Activated T-cell treated with anti-CD3 and anti-CD28 coated beads for 24 hours (primary cell): ENCODE data around the gene SNRNP35.
"Not testable (repeated sequence)": the region's sequence is repeated elsewhere in the genome, so short reads cannot be mapped to it uniquely, and the experiment has no call there.

Source experiments
- DNase-seq: peaks from one replicate; pipeline ENCODE4 v3.0.0-alpha.2; 2020; ENCODE audit warnings: low read depth

SNRNP35 gene

GRCh38 chr12:123457980-123458779 is at the start of gene SNRNP35:
Gene SNRNP35 (plus strand): TSS chr12:123458139. CDS start chr12:123465541, 7,402 bp downstream.
- DNase-seq, result peak; percentile 80

GRCh38 chr12:123408619-123409018 is 49.3 kb upstream of the SNRNP35 start:
- not testable (repeated sequence) for DNase-seq

GRCh38 chr12:123409284-123410040 is 48.5 kb upstream of the SNRNP35 start:
- DNase-seq, result not testable (repeated sequence)

GRCh38 chr12:123410041-123410412 is 47.9 kb upstream of the SNRNP35 start:
- DNase-seq, result no peak

- DNase-seq, result no peak
These were observed 36.6 kb upstream of the SNRNP35 start for GRCh38 chr12:123421314-123421713.

GRCh38 chr12:123427036-123427769 is 30.7 kb upstream of the SNRNP35 start:
- DNase-seq, result no peak

- no peak for DNase-seq
These were observed 29.3 kb upstream of the SNRNP35 start for GRCh38 chr12:123428591-123428990.

GRCh38 chr12:123429101-123429500 is 28.8 kb upstream of the SNRNP35 start:
- not testable (repeated sequence) for DNase-seq

- DNase-seq, result not testable (repeated sequence)
These were observed 25.8 kb upstream of the SNRNP35 start for GRCh38 chr12:123431951-123432817.

GRCh38 chr12:123433615-123434014 is 24.3 kb upstream of the SNRNP35 start:
- DNase-seq, result no peak

- no peak for DNase-seq
These were observed 22.3 kb upstream of the SNRNP35 start for GRCh38 chr12:123435636-123436016.

GRCh38 chr12:123436017-123436964 is 21.6 kb upstream of the SNRNP35 start, which contains the start of gene RILPL2:
Gene RILPL2 (minus strand): TSS chr12:123436684. CDS start chr12:123436420, 264 bp downstream.
- peak; percentile 92 for DNase-seq

GRCh38 chr12:123441523-123442164 is 16.3 kb upstream of the SNRNP35 start:
- no peak for DNase-seq

GRCh38 chr12:123442774-123443173 is 15.2 kb upstream of the SNRNP35 start:
- no peak for DNase-seq

GRCh38 chr12:123444092-123445026 is 13.6 kb upstream of the SNRNP35 start:
- DNase-seq, result no peak

GRCh38 chr12:123445388-123446332 is 12.3 kb upstream of the SNRNP35 start:
- DNase-seq, result no peak

GRCh38 chr12:123446333-123446713 is 11.6 kb upstream of the SNRNP35 start:
- no peak for DNase-seq
